ENCODE measurements around the gene TPRG1L.

DNA sequence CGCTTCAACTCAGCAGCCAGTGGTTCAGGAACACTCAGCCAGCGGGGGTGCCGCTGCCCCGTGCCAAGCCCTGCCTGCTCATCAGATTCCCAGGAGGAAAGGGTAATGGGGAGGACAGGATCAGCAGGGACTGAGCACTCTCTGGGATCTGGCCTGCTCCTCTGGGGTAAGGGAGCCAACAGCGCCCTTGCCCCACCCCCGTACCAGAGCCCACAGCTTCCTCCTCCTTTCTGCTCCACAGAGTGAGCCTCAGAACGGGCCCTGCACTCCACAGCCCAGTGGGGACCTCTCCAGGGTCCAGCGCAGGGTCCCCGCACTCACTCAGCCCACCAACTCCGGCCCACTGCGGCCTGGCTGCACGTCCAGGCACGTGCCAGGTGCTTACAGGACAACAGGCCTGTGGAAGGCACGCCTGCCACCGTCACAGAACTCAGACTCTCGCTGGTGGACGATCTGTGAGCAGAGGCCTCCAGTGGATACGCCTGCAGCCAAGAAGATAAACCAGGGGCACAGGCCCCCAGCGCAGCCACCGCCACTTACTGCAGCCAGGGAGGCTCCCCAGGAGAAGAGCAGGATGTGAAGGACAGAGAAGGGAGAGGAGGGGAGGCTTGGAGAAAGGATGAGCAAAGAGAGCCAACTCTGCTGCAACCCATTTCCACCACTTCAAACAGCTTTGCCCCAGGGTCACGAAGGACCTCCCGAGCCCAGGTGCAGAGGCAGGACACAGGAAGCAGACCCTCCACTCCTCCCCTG is 15.6 kb upstream of the TPRG1L start:
- TF ChIP-seq, protein P1, sequence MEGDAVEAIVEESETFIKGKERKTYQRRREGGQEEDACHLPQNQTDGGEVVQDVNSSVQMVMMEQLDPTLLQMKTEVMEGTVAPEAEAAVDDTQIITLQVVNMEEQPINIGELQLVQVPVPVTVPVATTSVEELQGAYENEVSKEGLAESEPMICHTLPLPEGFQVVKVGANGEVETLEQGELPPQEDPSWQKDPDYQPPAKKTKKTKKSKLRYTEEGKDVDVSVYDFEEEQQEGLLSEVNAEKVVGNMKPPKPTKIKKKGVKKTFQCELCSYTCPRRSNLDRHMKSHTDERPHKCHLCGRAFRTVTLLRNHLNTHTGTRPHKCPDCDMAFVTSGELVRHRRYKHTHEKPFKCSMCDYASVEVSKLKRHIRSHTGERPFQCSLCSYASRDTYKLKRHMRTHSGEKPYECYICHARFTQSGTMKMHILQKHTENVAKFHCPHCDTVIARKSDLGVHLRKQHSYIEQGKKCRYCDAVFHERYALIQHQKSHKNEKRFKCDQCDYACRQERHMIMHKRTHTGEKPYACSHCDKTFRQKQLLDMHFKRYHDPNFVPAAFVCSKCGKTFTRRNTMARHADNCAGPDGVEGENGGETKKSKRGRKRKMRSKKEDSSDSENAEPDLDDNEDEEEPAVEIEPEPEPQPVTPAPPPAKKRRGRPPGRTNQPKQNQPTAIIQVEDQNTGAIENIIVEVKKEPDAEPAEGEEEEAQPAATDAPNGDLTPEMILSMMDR (IDR thresholded peaks at IDR 0.05): no peak
- TF ChIP-seq POLR2A (IDR thresholded peaks at IDR 0.05): no peak

Measured in esophagus squamous epithelium (tissue), 4 donors.